NCI-H1105 (cell line): Measurements from ENCODE around the gene SPDYA.
"Not testable (repeated sequence)": the region's sequence is repeated elsewhere in the genome, so short reads cannot be mapped to it uniquely, and the experiment has no call there.

ENCODE experiments used
- DNase-seq: peaks from one replicate; lab custom pipeline; 2025; lab: John Stamatoyannopoulos, UW

The SPDYA gene

DNA sequence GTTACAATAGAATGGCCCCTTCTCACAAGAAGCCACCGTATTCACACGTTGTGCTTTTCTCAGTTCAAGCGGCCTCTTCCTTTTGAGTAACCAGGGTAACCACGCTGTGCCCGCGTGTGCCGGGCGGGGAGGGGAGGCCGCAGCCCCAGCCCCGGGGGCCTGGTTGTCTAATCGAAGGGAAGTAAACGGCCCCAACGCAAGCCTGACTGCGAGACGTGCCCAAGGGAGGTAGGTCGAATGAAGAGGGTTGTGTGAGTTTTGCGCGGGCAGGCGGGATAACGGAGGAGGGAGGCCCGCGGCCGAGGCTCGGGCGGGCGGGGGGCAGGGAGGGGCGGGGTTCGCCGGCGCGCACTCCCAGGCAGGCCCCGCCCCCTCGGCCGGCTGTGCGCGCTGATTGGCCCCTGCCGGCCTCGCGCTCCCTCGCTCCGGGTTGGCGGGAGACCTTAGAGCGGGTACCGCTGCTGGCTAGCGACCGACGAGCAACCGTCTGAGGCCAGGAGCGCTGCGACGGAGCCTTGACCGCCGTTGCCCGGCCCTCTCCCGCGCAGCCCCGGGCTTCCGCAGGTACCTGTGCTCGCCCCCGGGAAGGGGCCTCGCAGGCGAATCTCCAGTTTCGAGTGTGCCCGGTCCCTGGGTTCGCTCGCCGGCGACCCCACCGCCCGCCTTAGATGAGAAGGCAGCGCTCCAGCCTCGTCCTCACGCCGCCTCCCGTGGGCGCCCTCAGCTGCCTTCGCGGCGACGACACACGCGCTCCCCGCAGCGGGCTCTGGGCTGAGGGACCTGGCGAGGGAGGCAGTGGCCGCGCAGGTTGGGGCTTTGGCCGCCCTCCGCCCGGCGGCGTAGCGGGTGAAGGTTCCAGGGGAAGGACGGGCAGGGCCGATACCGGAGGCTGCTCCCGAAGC is at the start of gene SPDYA:
Gene SPDYA, plus strand, starts transcription at position 451 of the 902 bp plus-strand sequence. CDS start 5,181 bp downstream, outside the sequence.
- DNase-seq: no peak

- no peak for DNase-seq
Measured at GRCh38 chr2:28761420-28761819, 49.2 kb upstream of the SPDYA start.

- no peak for DNase-seq
Measured at GRCh38 chr2:28764909-28765711, 45.5 kb upstream of the SPDYA start.

DNA sequence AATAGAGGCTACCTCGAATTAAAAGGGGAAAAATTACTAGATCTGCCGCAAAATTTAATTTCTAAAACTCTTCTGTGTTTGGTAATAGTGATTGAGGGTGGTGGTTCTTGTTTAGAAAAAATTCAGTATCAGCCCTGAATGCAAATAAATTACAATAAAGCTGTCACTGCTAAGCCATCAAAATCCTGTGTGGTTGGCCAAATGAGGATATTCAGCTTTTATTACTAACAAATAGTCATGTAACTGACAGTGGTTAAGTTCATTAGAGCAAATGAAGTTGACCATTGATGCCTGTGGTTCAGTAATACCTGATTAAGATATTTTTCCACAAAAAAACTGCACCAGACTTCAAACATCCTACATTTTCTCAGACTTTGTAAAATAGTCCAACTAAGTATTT is 44.6 kb upstream of the SPDYA start:
- no peak for DNase-seq

DNA sequence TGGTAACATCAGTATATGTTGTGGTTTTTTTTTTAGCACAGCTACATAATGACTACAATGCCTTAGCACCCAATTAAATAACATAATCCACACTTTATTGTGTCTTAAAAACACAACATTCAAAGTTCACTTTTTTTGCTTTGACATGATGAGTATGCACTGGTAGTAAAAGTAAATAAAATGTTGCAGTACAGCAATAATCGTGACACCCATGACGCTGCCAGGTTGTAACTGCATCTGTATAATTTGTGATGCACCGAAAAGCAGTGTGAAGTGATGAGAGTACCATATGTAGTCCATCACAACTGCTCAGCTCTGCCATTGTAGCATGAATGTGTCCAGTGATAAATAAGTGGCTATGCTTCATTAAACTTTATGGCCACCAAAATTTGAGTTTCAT is 43.3 kb upstream of the SPDYA start:
- DNase-seq: no peak

DNA sequence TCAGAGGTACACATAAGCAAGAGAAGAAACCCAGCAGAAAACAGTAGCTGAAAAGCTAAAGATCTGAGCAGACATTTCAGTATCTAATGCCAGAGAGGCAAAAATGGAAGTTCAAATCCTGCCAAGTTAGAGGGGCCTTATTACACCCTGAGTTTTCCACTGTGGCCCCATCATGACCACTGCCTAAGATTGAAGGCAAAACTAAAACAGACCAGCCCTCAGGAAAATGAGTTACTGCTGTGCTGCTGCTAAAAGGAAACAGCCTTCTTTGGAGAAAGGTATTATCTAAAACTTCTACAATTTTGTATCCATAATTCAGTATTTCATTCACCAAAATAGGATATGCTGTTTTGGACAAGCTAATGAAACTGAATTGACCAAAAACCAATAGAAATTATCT is 42.2 kb upstream of the SPDYA start:
- no peak for DNase-seq

DNA sequence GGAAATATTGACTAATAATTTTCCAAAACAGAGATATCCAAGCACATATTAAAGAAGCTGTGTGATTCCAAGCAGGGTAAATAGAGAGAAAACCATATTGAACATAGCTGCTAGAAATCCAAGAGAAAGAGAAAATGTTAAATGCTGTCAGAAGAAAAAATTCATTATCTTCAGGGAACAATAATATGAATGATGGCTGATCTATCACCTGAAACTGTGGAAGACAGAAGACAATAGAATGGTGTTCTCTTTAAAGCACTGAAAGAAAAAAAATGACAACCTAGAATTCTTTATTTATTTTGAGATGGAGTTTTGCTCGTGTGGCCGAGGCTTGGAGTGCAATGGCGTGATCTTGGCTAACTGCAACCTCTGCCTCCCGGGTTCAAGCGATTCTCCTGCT is 41.7 kb upstream of the SPDYA start:
- DNase-seq: no peak

DNA sequence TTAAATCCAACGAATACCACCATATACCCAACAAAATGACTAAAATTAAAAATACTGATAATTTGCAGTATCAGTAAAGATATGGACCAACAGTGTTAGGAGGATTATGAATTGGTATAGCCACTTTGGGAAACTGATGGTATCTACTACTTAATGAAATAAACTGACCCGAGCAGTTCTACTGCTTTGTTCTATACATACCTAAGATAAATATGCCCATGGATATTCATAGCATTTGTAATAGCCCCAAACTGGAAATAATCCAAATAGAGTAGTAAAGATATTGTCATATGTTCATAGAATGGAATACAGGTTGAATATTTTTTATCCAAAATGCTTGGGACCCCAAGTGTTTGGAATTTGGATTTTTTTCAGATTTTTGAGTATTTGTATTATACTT is 38.3 kb upstream of the SPDYA start:
- DNase-seq: no peak

GRCh38 chr2:28776471-28776870 is 34.2 kb upstream of the SPDYA start:
- no peak for DNase-seq

DNA sequence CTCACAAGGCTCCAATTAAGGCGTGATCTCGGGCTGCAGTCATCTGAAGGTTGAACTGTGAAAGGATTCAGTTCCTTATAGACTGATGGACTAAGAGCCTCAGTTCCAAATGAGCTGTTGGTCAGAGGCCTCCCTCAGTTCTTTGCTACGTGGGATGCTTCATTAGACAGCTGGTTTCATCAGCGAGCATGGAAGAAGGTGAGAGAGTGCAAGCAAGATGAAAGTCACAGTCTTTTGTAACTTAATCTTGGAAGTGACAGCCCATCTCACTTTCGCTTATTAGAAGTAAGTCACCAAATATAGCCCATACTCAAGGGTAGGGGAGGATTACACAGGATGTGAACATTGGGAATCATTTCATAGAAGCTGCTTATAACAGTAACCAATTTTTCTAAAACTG is 32.2 kb upstream of the SPDYA start:
- no peak for DNase-seq

DNA sequence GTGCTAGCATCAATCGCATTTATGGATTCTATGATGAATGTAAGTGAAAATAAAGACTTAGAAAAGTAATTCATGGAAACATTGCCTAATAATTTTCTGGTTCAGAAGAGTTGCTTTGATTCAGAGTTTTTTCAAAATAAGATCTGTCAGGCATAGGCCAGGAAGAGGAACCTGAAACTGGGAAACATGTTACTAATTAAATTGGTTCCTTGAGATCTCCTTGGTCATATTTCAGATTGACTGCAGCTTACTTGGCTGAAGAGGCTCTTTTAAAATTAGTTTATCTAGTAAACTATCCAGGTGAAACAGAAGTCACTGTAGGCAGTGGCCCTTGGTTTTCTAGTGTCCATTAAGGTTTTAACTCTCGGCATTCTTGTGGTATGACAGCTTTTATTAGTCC is 31.6 kb upstream of the SPDYA start:
- DNase-seq: no peak

- peak; percentile 12 for DNase-seq
Measured at GRCh38 chr2:28780496-28780895, 30.1 kb upstream of the SPDYA start.

DNA sequence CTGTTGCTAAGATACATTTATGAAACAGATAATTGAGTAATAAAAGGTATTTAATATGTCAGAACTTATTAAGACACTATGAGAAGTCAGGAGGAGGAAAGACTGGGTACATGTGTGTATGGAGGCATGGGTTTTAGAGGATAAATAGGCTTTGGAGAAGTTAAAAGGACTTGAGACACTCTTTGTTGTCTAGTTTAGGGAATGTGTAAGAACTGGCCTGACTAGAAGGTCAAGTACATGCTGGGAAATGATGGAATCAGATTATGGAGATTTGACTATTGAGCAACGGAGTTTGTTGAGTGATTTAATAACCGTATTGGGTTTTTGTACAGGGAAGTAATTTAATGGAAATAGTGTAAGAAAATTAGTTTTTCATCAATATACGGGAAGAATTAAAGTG is 28.2 kb upstream of the SPDYA start:
- DNase-seq: no peak

DNA sequence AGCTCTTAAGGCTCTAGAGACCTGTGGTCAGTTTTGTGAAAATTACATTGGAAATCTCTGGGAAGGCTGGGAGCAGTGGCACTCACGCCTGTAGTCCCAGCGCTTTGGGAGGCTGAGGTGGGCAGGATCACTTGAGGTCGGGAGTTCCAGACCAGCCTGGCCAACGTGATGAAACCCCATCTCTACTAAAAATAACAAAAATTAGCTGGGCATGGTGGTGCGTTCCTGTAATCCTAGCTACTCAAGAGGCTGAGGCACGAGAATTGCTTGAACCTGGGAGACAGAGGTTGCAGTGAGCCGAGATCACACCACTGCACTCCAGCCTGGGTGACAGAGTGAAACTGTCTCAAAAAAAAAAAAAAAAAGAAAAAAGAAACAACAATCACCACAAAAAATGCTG is 26.1 kb upstream of the SPDYA start:
- DNase-seq: not testable (repeated sequence)

DNA sequence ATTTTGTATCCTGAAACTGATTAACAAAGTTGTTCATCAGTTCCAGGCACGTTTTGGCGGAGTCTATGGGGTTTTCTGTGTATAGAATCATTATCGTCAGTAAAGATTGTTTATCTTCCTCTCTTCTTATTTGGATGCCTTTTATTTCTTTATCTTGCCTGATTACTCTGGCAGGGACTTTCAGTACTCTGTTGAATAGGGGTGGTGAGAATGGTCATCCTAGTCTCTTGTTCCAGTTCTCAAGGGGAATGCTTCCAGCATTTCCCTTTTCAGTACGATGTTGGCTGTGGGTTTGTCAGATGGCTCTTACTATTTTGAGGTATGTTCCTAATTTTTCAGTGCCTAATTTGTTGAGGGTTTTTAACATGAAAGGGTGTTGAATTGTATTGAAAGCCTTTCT is 14.0 kb upstream of the SPDYA start:
- no peak for DNase-seq

GRCh38 chr2:28801726-28802125 is 8.9 kb upstream of the SPDYA start:
- no peak for DNase-seq

GRCh38 chr2:28802975-28803429 is 7.6 kb upstream of the SPDYA start:
- DNase-seq: no peak

DNA sequence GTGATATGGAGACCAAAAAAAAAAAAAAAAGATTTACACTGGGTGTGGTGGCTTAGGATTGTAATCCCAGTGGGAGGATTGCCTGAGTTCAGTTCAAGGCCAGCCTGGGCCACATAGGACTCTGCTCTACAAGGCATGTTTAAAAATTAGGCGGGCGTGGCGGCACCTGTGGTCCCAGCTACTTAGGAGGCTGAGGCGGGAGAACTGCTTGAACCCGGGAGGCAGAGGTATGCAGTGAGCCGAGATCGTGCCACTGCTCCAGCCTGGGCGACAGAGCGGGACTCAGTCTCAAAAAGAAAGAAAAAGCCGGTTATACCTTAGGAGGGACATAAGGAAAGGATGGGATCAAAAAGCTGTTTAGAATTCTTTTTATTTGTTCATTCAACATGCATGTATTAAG is 707 bp upstream of the SPDYA start:
- no peak for DNase-seq

DNA sequence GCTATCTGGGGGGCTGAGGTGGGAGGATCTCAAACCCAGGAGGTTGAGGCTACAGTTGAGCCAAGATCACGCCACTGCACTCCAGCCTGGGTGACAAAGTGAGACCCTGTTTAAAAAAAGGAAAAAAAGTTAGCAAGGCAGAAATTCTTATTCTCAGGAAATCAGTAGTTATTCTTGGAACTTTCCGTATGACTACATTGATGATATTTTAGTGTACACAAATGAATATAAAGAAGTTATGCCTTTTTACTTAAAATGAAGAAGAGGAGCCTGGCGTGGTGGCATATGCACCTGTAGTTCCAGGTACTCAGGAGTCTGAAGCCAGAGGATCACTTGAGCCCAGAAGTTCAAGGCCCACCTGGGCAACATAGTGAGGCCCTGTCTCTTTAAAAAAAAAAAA is 7.4 kb downstream of the SPDYA start:
- DNase-seq: no peak

DNA sequence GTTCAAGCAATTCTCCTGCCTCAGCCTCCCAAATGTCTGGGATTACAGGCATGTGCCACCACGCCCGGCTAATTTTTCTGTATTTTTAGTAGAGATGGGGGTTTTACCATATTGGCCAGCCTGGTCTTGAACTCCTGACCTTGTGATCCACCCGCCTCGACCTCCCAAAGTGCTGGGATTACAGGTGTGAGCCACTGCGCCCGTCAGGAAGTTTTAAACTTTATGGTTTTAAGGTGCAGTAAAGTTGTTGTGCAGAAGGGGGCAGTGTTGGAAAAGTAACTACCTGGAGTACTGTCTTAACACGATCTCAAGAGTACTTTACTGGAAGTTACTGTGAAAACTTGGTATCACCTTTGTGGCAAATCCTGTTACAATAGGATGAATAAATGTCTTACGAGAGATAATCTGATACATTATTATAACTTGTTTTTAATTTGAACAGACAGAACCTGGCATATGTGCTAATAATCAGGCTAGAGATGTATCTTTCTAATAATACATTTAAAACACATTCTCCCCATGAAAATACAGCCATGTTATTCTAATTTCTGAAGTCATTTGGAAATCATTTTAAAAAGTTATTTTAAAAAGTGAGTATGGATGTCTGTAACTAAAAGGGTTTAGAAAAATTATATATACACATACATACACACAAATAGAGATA is 10.8 kb downstream of the SPDYA start:
- DNase-seq: peak; percentile 11

DNA sequence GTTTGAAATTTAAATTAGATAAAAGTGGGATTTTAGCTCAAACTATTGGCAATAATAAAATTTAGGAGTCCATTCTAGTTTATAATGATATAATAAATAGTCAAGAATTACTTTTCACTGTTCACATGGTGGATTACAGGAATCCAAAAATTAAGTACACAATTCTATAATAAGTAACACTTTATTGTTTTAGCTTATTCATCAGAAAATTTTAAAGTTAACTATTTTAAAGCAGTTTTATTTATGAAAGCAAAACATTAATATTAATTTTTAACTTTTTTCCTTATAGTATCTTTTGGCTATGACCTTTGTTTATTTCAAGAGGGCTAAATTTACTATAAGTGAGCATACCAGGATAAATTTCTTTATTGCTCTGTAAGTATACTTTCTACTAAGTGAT is 11.4 kb downstream of the SPDYA start:
- no peak for DNase-seq

GRCh38 chr2:28824207-28824606 is 13.6 kb downstream of the SPDYA start:
- no peak for DNase-seq

- no peak for DNase-seq
Measured at GRCh38 chr2:28824870-28825269, 14.2 kb downstream of the SPDYA start.
